D721Med (cell line): ENCODE data around the gene ATP10A.
"Not testable (repeated sequence)": the region's sequence is repeated elsewhere in the genome, so short reads cannot be mapped to it uniquely, and the experiment has no call there.

Experiments used
- DNase-seq: peaks from one replicate; pipeline ENCODE4 v3.0.0; 2011; ENCODE audit warnings: low spot score; ENCODE audit not compliant: insufficient read length
- FAIRE-seq: peaks from 2 replicates; lab custom pipeline; 2011; peaks lifted over from hg19 to GRCh38; lab: Jason Lieb, UNC
- TF ChIP-seq, protein P1 (sequence below): IDR thresholded peaks from 2 replicates; pipeline ENCODE4 v1.5.1; 2012; ENCODE audit warnings: mild to moderate bottlenecking, control low read depth; ENCODE audit not compliant: insufficient read depth; ENCODE audit errors: missing control alignments

ATP10A gene

DNA sequence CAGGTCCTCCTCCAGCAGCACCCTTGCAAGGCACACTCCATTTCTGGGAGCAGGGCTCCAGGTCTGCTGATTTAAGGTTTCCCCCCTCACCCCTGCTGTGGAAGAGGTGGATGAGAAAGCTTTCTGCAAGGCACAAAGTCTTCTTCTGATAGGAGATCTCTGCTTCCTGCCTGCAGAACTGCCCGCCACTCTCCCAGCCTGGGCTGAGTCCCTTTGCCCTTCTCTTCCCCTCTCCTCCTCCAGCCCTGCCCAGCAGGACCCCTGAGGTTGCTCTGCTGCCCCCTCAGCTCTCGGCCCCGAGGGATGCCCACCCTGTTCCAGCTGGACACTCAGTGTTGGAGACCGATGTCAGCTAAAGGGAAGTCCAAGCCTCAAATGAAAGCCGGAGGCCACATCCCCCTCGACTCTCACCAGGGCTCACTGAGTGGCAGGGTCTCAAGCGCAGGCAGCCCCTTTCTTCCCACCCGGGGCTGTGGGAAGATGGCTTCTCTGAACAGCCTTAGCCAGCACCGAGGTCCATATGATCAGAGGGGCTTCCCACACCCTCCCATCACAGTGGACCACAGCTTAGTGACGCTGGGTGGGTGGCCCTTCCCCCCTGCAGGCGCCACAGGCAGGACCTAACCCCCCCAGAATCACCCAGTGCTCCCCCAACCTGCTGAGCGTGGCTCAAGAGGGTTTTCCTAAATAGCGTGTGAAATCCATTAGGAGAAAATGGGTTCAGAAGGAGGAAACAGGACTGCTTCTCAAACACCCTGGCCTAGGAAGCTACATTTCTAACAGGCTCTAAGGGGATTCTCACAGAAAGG is 4.0 kb downstream of the ATP10A start:
- TF ChIP-seq, protein P1, sequence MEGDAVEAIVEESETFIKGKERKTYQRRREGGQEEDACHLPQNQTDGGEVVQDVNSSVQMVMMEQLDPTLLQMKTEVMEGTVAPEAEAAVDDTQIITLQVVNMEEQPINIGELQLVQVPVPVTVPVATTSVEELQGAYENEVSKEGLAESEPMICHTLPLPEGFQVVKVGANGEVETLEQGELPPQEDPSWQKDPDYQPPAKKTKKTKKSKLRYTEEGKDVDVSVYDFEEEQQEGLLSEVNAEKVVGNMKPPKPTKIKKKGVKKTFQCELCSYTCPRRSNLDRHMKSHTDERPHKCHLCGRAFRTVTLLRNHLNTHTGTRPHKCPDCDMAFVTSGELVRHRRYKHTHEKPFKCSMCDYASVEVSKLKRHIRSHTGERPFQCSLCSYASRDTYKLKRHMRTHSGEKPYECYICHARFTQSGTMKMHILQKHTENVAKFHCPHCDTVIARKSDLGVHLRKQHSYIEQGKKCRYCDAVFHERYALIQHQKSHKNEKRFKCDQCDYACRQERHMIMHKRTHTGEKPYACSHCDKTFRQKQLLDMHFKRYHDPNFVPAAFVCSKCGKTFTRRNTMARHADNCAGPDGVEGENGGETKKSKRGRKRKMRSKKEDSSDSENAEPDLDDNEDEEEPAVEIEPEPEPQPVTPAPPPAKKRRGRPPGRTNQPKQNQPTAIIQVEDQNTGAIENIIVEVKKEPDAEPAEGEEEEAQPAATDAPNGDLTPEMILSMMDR: no peak
- DNase-seq (no peak), FAIRE-seq (no peak)

DNA sequence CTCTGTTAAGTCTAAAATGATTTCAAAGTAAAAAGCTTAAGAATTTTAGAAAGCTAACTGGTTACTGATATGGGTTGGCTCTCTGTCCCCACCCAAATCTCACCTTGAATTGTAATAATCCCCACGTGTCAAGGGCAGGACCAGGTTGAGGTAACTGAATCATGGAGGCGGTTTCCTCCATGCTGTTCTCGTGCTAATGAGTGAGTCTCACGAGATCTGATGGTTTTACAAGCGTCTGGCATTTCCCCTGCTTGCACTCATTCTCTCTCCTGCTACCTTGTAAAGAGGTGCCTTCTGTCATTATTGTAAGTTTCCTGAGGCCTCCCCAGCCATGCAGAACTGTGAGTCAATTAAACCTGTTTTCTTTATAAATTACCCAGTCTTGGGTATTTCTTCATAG is 7.1 kb downstream of the ATP10A start:
- FAIRE-seq, DNase-seq: not testable (repeated sequence)

DNA sequence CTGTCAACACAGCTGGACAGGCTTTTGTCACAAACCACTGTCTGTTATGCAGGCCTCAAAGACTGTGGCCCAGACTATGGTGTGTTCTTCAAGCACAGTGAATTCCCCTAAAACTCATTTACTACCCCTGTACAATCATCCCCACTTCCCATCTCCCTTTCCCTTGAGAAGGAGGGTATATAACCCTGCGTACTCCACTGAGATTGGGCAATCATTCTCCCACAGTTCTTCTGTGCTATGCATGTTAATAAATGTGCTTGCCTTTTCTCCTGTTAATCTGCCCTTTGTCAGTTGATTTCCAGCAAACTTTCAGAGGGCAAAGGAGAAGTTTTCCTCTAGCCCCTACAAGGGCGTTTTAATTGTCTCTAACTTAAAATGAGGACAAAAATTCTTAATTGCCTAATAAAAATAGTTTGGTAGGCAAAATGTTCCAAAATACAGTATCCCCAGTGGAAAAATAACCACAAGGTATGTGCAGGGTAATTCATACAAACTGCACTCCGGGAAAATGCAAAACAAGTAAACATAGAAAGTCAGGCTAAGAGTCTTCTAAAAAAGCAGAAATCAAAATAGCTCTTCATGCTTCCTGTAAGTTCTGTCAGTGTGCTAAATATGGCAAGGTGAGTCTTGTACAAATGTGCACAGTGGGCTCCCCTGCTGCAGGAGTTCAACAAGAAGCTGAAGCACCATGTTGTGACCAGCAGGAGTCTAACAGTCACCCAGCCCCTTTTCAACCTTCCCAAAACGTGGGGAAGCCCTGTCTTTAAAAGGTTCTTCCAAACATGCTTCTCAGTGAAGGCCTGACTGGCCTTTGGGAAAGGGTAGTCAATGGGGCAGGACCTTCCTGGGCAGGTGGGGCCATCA is 10.2 kb downstream of the ATP10A start:
- FAIRE-seq (no peak), DNase-seq (no peak)
- TF ChIP-seq, protein P1: no peak

- no peak for FAIRE-seq
- no peak for DNase-seq
- TF ChIP-seq, protein P1: no peak
Observed at GRCh38 chr15:25852027-25852426, 11.1 kb downstream of the ATP10A start.

DNA sequence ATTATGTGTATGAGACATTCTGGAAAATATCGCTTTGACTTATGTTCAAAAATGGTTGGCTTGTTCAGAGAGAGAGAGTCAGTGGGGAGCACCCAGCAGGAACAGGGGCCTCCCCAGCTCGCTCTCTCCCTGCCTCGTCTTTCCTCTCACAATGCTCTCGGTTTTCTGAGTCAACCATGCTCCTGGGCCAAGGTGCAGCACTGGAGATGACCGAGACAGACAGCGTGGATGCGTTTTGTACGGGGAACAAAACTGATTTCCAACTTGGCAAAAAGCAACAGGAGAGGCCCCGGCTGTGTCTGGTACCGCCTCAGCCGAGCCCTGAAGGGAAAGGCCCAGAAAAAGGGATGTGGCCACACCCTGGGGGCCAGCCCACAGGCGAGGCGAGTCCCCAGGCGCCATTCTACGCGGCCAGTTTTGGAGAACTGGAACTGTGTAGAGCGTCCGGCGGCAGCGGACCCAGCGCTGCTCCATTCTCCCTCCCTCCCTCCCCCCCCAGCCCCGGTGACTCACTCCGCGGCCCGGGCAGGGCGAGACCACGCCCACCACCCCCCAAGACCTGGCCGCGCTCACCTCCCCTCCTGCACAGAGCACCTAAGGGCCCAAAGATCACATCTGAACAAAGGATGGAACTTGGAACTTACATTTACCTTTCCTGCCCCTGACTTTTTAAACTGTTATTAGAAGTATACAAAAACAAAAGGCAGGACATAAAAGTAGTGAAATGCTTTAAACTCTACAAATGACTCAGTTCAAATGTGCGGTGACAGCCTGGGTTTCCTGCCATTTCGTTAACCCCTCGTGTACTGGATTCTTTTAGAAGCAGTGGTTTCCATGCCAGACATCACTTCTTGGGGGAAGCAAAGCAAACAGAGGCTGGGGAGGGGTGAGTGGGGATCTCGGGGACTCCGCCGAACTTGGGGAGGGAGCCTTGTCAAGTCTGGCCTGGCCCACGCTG is 12.7 kb downstream of the ATP10A start:
- TF ChIP-seq, protein P1: no peak
- DNase-seq: no peak
- no peak for FAIRE-seq

DNA sequence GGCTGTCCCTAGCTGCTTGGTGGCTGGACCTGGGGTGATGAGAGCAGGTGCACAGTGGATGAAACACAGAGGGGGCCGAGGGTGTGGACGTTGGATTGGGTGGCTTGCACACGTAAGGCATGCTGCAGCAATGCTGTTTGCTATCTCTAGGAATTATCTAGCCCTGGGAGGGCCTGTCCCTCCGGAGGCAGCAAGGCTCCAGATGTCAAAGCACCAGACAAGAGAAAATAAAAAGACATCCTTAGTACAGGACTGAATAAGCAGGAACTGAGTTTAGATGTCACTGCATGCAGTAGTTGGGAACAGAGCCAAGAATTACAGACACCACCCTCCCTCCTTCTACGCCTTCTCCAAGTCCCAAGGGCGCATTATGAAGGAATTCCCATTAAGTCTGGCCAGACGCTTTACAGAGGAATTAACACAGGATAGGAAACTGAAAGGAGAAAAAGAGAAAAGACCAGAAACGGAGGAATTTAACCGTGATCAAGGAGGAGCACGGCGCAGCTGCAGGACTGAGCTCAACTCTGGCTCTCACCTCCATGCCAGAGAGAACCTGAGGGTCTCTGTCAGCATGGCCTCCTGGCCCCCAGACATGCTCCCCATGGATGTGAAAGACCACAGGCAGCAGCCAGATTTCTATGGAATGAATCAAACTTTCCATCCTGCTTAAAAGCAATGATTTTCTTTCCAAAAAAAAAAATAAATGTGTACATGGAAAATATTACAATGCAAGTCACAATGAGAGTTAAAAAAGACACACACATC is 13.8 kb downstream of the ATP10A start:
- DNase-seq: no peak
- TF ChIP-seq, protein P1: no peak
- FAIRE-seq: no peak

- TF ChIP-seq, protein P1: no peak
- DNase-seq: no peak
Observed at GRCh38 chr15:25848784-25849156, 14.4 kb downstream of the ATP10A start.

More at GRCh38 chr15:25848784-25849156, 14.4 kb downstream of the ATP10A start:
- no peak for FAIRE-seq
